ENCODE data around the gene PNO1. TPM values are rescaled to one million over a fixed set of nuclear protein-coding genes. Genes with fewer than 3 reads are reported as not detected.

The PNO1 gene
- total and polyA plus RNA-seq, 2 experiments from 2014 or later = 14.5 to 23.3 TPM

GRCh38 chr2:68157002-68157401 lies 686 bp upstream of the PNO1 start:
- in situ Hi-C loops (cut with MboI) = no loop called here
- 2% methylated on average over 20 to 28 of the region's 28 CpGs for WGBS, 2 experiments (ENCODE audit: low coverage in 1 of 2, low lambda C conversion rate in 2 of 2, missing lambda C conversion rate in 2 of 2)
- Histone ChIP-seq H3F3A (ENCODE audit: insufficient read depth) (no peaks in the 10 kb centered on the region), H3K27ac (peak overlapping the region; percentile 89), H3K36me3 (ENCODE audit: low read depth) (peaks cover 19% of the 10 kb centered on the region; the same call in 1 of the 2 replicates), H4K20me1 (ENCODE audit: insufficient read depth) (no peaks in the 10 kb centered on the region), H3K4me3 (peak overlapping the region; percentile 89), H2AFZ (peak overlapping the region; percentile 95), H3K9me2 (ENCODE audit: insufficient read depth) (no peaks in the 10 kb centered on the region), H3K9ac (peak overlapping the region; percentile 93), H3K27me3 (replicated peaks; ENCODE audit: insufficient read depth) (no peaks in the 10 kb centered on the region), H3K4me2 (ENCODE audit: unreplicated experiment) (peak overlapping the region; percentile 97), H3K79me2 (ENCODE audit: insufficient read depth) (peaks cover 90% of the 10 kb centered on the region), H3K4me1 (ENCODE audit: insufficient read depth) (peaks cover 12% of the 10 kb centered on the region), H3K9me3 (ENCODE audit: low read depth) (no peaks in the 10 kb centered on the region)
- DNase-seq = peak; percentile 69
- TF ChIP-seq EZH2phosphoT487 (IDR thresholded peaks at IDR 0.05; ENCODE audit: insufficient read depth, low read depth) (no peak), EZH2 (IDR thresholded peaks at IDR 0.05; ENCODE audit: insufficient read depth, poor library complexity, severe bottlenecking) (no peak)

GRCh38 chr2:68158134-68158447 lies 403 bp downstream of the PNO1 start:
- H3F3A ChIP-seq (ENCODE audit: insufficient read depth) = no peaks in the 10 kb centered on the region
- H4K20me1 ChIP-seq (ENCODE audit: insufficient read depth) = no peaks in the 10 kb centered on the region
- H3K27ac ChIP-seq = peak overlapping the region; percentile 89
- peaks cover 12% of the 10 kb centered on the region for H3K4me1 ChIP-seq (ENCODE audit: insufficient read depth)
- H3K9ac ChIP-seq = peak overlapping the region; percentile 93
- H3K27me3 ChIP-seq (replicated peaks; ENCODE audit: insufficient read depth) = no peaks in the 10 kb centered on the region
- TF ChIP-seq EZH2phosphoT487 (IDR thresholded peaks at IDR 0.05; ENCODE audit: insufficient read depth, low read depth) = no peak
- no peak for TF ChIP-seq EZH2 (IDR thresholded peaks at IDR 0.05; ENCODE audit: insufficient read depth, poor library complexity, severe bottlenecking)
- H3K9me2 ChIP-seq (ENCODE audit: insufficient read depth) = no peaks in the 10 kb centered on the region
- H3K9me3 ChIP-seq (ENCODE audit: low read depth) = no peaks in the 10 kb centered on the region
- peaks cover 89% of the 10 kb centered on the region for H3K79me2 ChIP-seq (ENCODE audit: insufficient read depth)
- no peak for DNase-seq
- peak overlapping the region; percentile 89 for H3K4me3 ChIP-seq
- peak overlapping the region; percentile 95 for H2AFZ ChIP-seq
- WGBS, 2 experiments (ENCODE audit: low coverage in 1 of 2, low lambda C conversion rate in 2 of 2, missing lambda C conversion rate in 2 of 2) = 0% methylated on average over 7 of the region's 7 CpGs
- in situ Hi-C loops (cut with MboI) = no loop called here
- peak overlapping the region; percentile 97 for H3K4me2 ChIP-seq (ENCODE audit: unreplicated experiment)
- peaks cover 28% of the 10 kb centered on the region for H3K36me3 ChIP-seq (ENCODE audit: low read depth)

- peaks cover 47% of the 10 kb centered on the region for H3K79me2 ChIP-seq (ENCODE audit: insufficient read depth)
- peaks cover 31% of the 10 kb centered on the region for H3K36me3 ChIP-seq (ENCODE audit: low read depth)
- in situ Hi-C loops (cut with MboI) = no loop called here
- no peak overlapping the region for H3K9ac ChIP-seq
- no peaks in the 10 kb centered on the region for H4K20me1 ChIP-seq (ENCODE audit: insufficient read depth)
- no peak for DNase-seq
- H3K9me2 ChIP-seq (ENCODE audit: insufficient read depth) = no peaks in the 10 kb centered on the region
- H3K27me3 ChIP-seq (replicated peaks; ENCODE audit: insufficient read depth) = no peaks in the 10 kb centered on the region
- H3K9me3 ChIP-seq (ENCODE audit: low read depth) = no peaks in the 10 kb centered on the region
- peaks cover 4% of the 10 kb centered on the region for H3K4me1 ChIP-seq (ENCODE audit: insufficient read depth)
- no peak overlapping the region for H3K27ac ChIP-seq
- peaks cover 13% of the 10 kb centered on the region; the same call in 1 of the 2 replicates for H3F3A ChIP-seq (ENCODE audit: insufficient read depth)
- no peak overlapping the region for H3K4me3 ChIP-seq
- WGBS, 2 experiments (ENCODE audit: low coverage in 1 of 2, low lambda C conversion rate in 2 of 2, missing lambda C conversion rate in 2 of 2) = 94 to 100% methylated on average over 1 of the region's 1 CpG
- H3K4me2 ChIP-seq (ENCODE audit: unreplicated experiment) = no peak overlapping the region
- no peak overlapping the region for H2AFZ ChIP-seq
- TF ChIP-seq EZH2phosphoT487 (IDR thresholded peaks at IDR 0.05; ENCODE audit: insufficient read depth, low read depth) (no peak), EZH2 (IDR thresholded peaks at IDR 0.05; ENCODE audit: insufficient read depth, poor library complexity, severe bottlenecking) (no peak)
Observed at GRCh38 chr2:68163641-68164040, 6.0 kb downstream of the PNO1 start.

- DNase-seq = peak; percentile 18
- Histone ChIP-seq H3K4me1 (ENCODE audit: insufficient read depth) (no peaks in the 10 kb centered on the region), H3K9ac (no peak overlapping the region), H3K27me3 (replicated peaks; ENCODE audit: insufficient read depth) (no peaks in the 10 kb centered on the region), H4K20me1 (ENCODE audit: insufficient read depth) (no peaks in the 10 kb centered on the region), H3K9me2 (ENCODE audit: insufficient read depth) (no peaks in the 10 kb centered on the region), H3K36me3 (ENCODE audit: low read depth) (peaks cover 14% of the 10 kb centered on the region), H3K27ac (no peak overlapping the region), H2AFZ (no peak overlapping the region), H3K4me2 (ENCODE audit: unreplicated experiment) (no peak overlapping the region), H3K4me3 (no peak overlapping the region), H3K79me2 (ENCODE audit: insufficient read depth) (peaks cover 14% of the 10 kb centered on the region; the same call in 1 of the 2 replicates), H3K9me3 (ENCODE audit: low read depth) (no peaks in the 10 kb centered on the region), H3F3A (ENCODE audit: insufficient read depth) (peaks cover 18% of the 10 kb centered on the region; the same call in 1 of the 2 replicates)
- TF ChIP-seq EZH2phosphoT487 (IDR thresholded peaks at IDR 0.05; ENCODE audit: insufficient read depth, low read depth) (no peak), EZH2 (IDR thresholded peaks at IDR 0.05; ENCODE audit: insufficient read depth, poor library complexity, severe bottlenecking) (no peak)
- in situ Hi-C loops (cut with MboI) = no loop called here
- 72 to 77% methylated on average over 3 of the region's 3 CpGs for WGBS, 2 experiments (ENCODE audit: low coverage in 1 of 2, low lambda C conversion rate in 2 of 2, missing lambda C conversion rate in 2 of 2)
Observed at GRCh38 chr2:68167186-68167585, 9.5 kb downstream of the PNO1 start.

GRCh38 chr2:68169308-68169707 lies 11.6 kb downstream of the PNO1 start:
- Histone ChIP-seq H3K4me3 (no peak overlapping the region), H3K4me1 (ENCODE audit: insufficient read depth) (no peaks in the 10 kb centered on the region), H3K9me2 (ENCODE audit: insufficient read depth) (no peaks in the 10 kb centered on the region), H3K27me3 (replicated peaks; ENCODE audit: insufficient read depth) (no peaks in the 10 kb centered on the region), H3K27ac (no peak overlapping the region), H3K9me3 (ENCODE audit: low read depth) (no peaks in the 10 kb centered on the region), H4K20me1 (ENCODE audit: insufficient read depth) (no peaks in the 10 kb centered on the region), H3F3A (ENCODE audit: insufficient read depth) (peaks cover 31% of the 10 kb centered on the region; the same call in 1 of the 2 replicates), H3K4me2 (ENCODE audit: unreplicated experiment) (no peak overlapping the region), H2AFZ (no peak overlapping the region), H3K36me3 (ENCODE audit: low read depth) (peaks cover 8% of the 10 kb centered on the region; the same call in 1 of the 2 replicates), H3K9ac (no peak overlapping the region), H3K79me2 (ENCODE audit: insufficient read depth) (0 out of 2 replicates have a peak, but pooled peaks cover 6% of the 10 kb centered on the region)
- DNase-seq = no peak
- in situ Hi-C loops (cut with MboI) = no loop called here
- 81 to 89% methylated on average over 4 of the region's 4 CpGs for WGBS, 2 experiments (ENCODE audit: low coverage in 1 of 2, low lambda C conversion rate in 2 of 2, missing lambda C conversion rate in 2 of 2)
- no peak for TF ChIP-seq EZH2phosphoT487 (IDR thresholded peaks at IDR 0.05; ENCODE audit: insufficient read depth, low read depth)
- no peak for TF ChIP-seq EZH2 (IDR thresholded peaks at IDR 0.05; ENCODE audit: insufficient read depth, poor library complexity, severe bottlenecking)
